IMR-90 (cell line): ENCODE measurements around the gene ATP7A. TPM values are rescaled to one million over a fixed set of nuclear protein-coding genes. Genes with fewer than 3 reads are reported as not detected.
"Not testable (repeated sequence)": the region's sequence is repeated elsewhere in the genome, so short reads cannot be mapped to it uniquely, and the experiment has no call there.

Experiments used
- ATAC-seq: fragments of 200-7000 bp; cut with Tn5 transposase; 2 replicates; pipeline ENCODE4 v1.9.1; 2020; ENCODE audit warnings: low read depth, mild to moderate bottlenecking, moderate library complexity
- BruUV-seq: library from RNA; stranded (reverse); fragments of 400-500 nt; replicated peaks from 2 replicates; lab custom pipeline; 2021; lab: Mats Ljungman, UMichigan
- CTCF ChIA-PET: fragments of 300-600 bp; formaldehyde crosslinking; extraction: SDS; loops from one replicate; lab custom pipeline; 2021; ENCODE audit warnings: antibody characterized with exemption; lab: Yijun Ruan, JAX
- POLR2A ChIA-PET: fragments of 300-600 bp; sonication (Branson Sonifier 250); formaldehyde crosslinking; loops from one replicate; lab custom pipeline; 2022; ENCODE audit warnings: antibody characterized with exemption; ENCODE audit not compliant: unreplicated experiment; lab: Charles Lee
- DNase-seq: peaks from one replicate; pipeline ENCODE4 v3.0.0; 2013
- H2AFZ ChIP-seq: replicated peaks from 2 replicates; pipeline ENCODE3; 2013; ENCODE audit warnings: low read length, mild to moderate bottlenecking; ENCODE audit not compliant: poor library complexity
- H2AK5ac ChIP-seq: 2 replicates; pipeline ENCODE4 v1.6.1; 2013; ENCODE audit warnings: low read depth, low read length, inconsistent platforms
- H2AK9ac ChIP-seq: replicated peaks from 2 replicates; pipeline ENCODE3; 2013; ENCODE audit warnings: mild to moderate bottlenecking, low read depth, low read length, moderate library complexity; ENCODE audit not compliant: poor library complexity
- H2BK120ac ChIP-seq: 2 replicates; pipeline ENCODE4 v1.6.1; 2013; ENCODE audit warnings: low read depth, low read length, inconsistent platforms
- H2BK15ac ChIP-seq: 3 replicates; pipeline ENCODE4 v1.6.1; 2013; ENCODE audit warnings: low read depth, low read length, inconsistent platforms
- H2BK20ac ChIP-seq: 2 replicates; pipeline ENCODE4 v1.6.1; 2013; ENCODE audit warnings: low read depth, mild to moderate bottlenecking, inconsistent platforms, low read length, moderate library complexity
- H2BK5ac ChIP-seq: 2 replicates; pipeline ENCODE4 v1.6.1; 2013; ENCODE audit warnings: mild to moderate bottlenecking, low read depth, low read length, inconsistent platforms; ENCODE audit not compliant: poor library complexity, severe bottlenecking
- H3K14ac ChIP-seq: replicated peaks from 2 replicates; pipeline ENCODE4 v1.6.1; 2013; ENCODE audit warnings: low read depth, low read length, inconsistent platforms
- H3K18ac ChIP-seq: 2 replicates; pipeline ENCODE4 v1.6.1; 2013; ENCODE audit warnings: low read depth, low read length, control low read depth
- H3K23ac ChIP-seq: 2 replicates; pipeline ENCODE4 v1.6.1; 2013; ENCODE audit warnings: low read depth, low read length, inconsistent platforms
- H3K27ac ChIP-seq: 2 replicates; pipeline ENCODE4 v1.5.1; 2013; ENCODE audit warnings: mild to moderate bottlenecking, control low read depth, low read length; ENCODE audit not compliant: insufficient read depth
- H3K27me3 ChIP-seq: 2 replicates; pipeline ENCODE4 v1.6.1; 2013; ENCODE audit warnings: low read length; ENCODE audit not compliant: control insufficient read depth, insufficient read depth
- H3K36me3 ChIP-seq: 2 replicates; pipeline ENCODE4 v1.6.1; 2013; ENCODE audit warnings: low read length, mixed read lengths; ENCODE audit not compliant: control insufficient read depth, insufficient read depth
- H3K4ac ChIP-seq: 2 replicates; pipeline ENCODE4 v1.6.1; 2013; ENCODE audit warnings: low read depth, low read length, inconsistent platforms
- H3K4me1 ChIP-seq: 2 replicates; pipeline ENCODE4 v1.6.1; 2013; ENCODE audit warnings: low read length, mixed read lengths; ENCODE audit not compliant: control insufficient read depth, insufficient read depth
- H3K4me2 ChIP-seq: 2 replicates; pipeline ENCODE4 v1.6.1; 2013; ENCODE audit warnings: low read depth, mild to moderate bottlenecking, control low read depth, low read length, moderate library complexity
- H3K4me3 ChIP-seq: 2 replicates; pipeline ENCODE4 v1.5.1; 2013; ENCODE audit warnings: low read depth, mild to moderate bottlenecking, control low read depth, low read length, moderate library complexity; ENCODE audit not compliant: insufficient read depth
- H3K56ac ChIP-seq: 2 replicates; pipeline ENCODE4 v1.6.1; 2013; ENCODE audit warnings: low read length, inconsistent platforms; ENCODE audit not compliant: insufficient read depth; ENCODE audit errors: extremely low read depth
- H3K79me1 ChIP-seq, 2 experiments: 2 replicates each; pipeline ENCODE4 v1.6.1; 2013; ENCODE audit warnings: low read length in 2 of 2, inconsistent platforms in 1 of 2, low read depth in 1 of 2
- H3K9ac ChIP-seq: 2 replicates; pipeline ENCODE4 v1.6.1; 2013; ENCODE audit warnings: low read depth, low read length, control low read depth
- H3K9me1 ChIP-seq: 2 replicates; pipeline ENCODE4 v1.6.1; 2013; ENCODE audit warnings: low read length, inconsistent platforms; ENCODE audit not compliant: insufficient read depth
- H3K9me3 ChIP-seq: 2 replicates; pipeline ENCODE4 v1.6.1; 2013; ENCODE audit warnings: low read length; ENCODE audit not compliant: control insufficient read depth, insufficient read depth
- H4K20me1 ChIP-seq: 2 replicates; pipeline ENCODE4 v1.6.1; 2013; ENCODE audit warnings: low read length, inconsistent platforms; ENCODE audit not compliant: insufficient read depth
- H4K5ac ChIP-seq: 2 replicates; pipeline ENCODE4 v1.6.1; 2013; ENCODE audit warnings: mild to moderate bottlenecking, low read depth, low read length, control low read depth
- H4K8ac ChIP-seq, 2 experiments: 2 replicates each; pipeline ENCODE4 v1.6.1; 2013; ENCODE audit warnings: low read depth in 2 of 2, low read length in 2 of 2, control low read depth in 1 of 2, inconsistent platforms in 1 of 2
- H4K91ac ChIP-seq: 2 replicates; pipeline ENCODE4 v1.6.1; 2013; ENCODE audit warnings: low read depth, low read length, inconsistent platforms; ENCODE audit not compliant: insufficient read depth
- WGBS, 2 experiments: methylation state at CpG; one replicate each; pipeline versions ENCODE4 v1.1.5 to v1.1.7; 2013; ENCODE audit warnings: missing lambda C conversion rate in 2 of 2; ENCODE audit not compliant: insufficient read length in 1 of 2; ENCODE audit errors: extremely low coverage in 2 of 2; 5-methylcytosine and 5-hydroxymethylcytosine counted together
- dilution Hi-C: fragments of 300-500 bp; cut with HindIII; formaldehyde crosslinking; loops from one replicate; pipeline ENCODE4 v1.14.3; 2018; ENCODE audit warnings: low sequenced_read_pairs; ENCODE audit not compliant: unreplicated experiment
- in situ Hi-C: fragments of 300-500 bp; cut with MboI; formaldehyde crosslinking; loops from 3 replicates; pipeline ENCODE4 v1.14.3; 2019; ENCODE audit warnings: low sequenced_read_pairs, inconsistent platforms, mixed read lengths
- intact Hi-C: fragments of 100-400 bp; cut with micrococcal nuclease; formaldehyde crosslinking; loops from 2 replicates; pipeline ENCODE4 v1.10.0; 2022
- polyA plus RNA-seq, 3 experiments: library from polyadenylated mRNA; depleted of rRNA; stranded (reverse); fragments of >200 nt; gene quantifications; 2 replicates each; pipeline ENCODE4 v1.2.3, GENCODE V29; 2012; ENCODE audit warnings: low replicate concordance in 1 of 3
- total RNA-seq: library from RNA; depleted of rRNA; stranded (reverse); fragments of >200 nt; gene quantifications from 2 replicates; pipeline ENCODE4 v1.2.3, GENCODE V29; 2012

Gene ATP7A
- total and polyA plus RNA-seq, 2 of the 4 experiments (the other 2 are of a cell fraction): 4.2 to 22.4 TPM

DNA sequence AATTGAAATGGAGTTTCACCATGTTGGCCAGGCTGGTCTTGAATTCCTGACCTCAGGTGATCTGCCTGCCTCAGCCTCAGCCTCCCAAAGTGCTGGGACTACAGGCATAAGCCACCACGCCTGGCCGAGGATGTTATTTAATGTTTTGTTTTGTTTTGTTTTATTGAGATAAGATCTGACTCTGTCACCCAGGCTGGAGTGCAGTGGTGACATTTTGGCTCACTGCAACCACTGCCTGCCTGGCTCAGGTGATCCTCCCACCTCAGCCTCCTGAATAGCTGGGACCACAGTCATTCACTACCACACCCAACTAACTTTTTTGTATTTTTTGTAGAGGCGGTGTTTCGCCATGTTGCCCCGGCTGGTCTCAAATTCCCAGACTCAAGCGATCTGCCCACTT lies 34.5 kb downstream of the ATP7A start:
- H3K4ac ChIP-seq, H3K79me1 ChIP-seq, H4K5ac ChIP-seq, intact Hi-C loops, H3K56ac ChIP-seq, H2BK120ac ChIP-seq, CTCF ChIA-PET, POLR2A ChIA-PET, H2AK5ac ChIP-seq, H3K27ac ChIP-seq, in situ Hi-C loops, H3K14ac ChIP-seq, H3K36me3 ChIP-seq, H2AK9ac ChIP-seq, H3K18ac ChIP-seq, BruUV-seq, H3K9me3 ChIP-seq, H4K91ac ChIP-seq, H2BK15ac ChIP-seq, H3K9ac ChIP-seq, H2BK5ac ChIP-seq, H4K8ac ChIP-seq, H3K9me1 ChIP-seq, H2AFZ ChIP-seq, DNase-seq, H3K4me1 ChIP-seq, dilution Hi-C loops, H2BK20ac ChIP-seq, ATAC-seq, H3K4me3 ChIP-seq, H3K27me3 ChIP-seq, H3K23ac ChIP-seq, H3K4me2 ChIP-seq, H4K20me1 ChIP-seq: not testable (repeated sequence)
- no CpG with 5 or more reads among the region's 6 CpGs for WGBS, 2 experiments
